ENCODE measurements around the gene SLC22A4.

The SLC22A4 gene

DNA sequence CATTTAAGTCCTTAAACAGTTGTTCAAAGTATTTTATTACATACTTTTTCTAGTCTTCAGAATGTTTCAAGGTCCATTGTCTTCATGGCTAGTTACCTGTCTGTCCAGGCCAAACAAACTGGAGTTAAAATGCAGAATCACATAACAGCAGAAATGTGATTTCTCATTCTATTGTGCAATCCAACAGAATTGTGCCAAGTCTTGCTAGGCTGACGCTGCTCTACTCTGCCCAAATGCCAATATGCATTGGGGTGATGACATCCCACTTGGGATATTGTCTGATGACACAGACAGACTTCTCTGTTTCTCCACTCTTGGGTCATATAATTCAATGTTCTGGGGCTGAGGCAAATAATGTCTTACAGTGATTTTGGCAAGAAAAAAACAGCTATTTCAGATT is 70.1 kb downstream of the SLC22A4 start:
- Histone ChIP-seq H3K27me3 (no peaks in the 10 kb centered on the region), H3K9me3 (no peaks in the 10 kb centered on the region), H3K27ac (peak overlapping the region; percentile 69 to 74), H3K36me3 (no peaks in the 10 kb centered on the region), H3K4me3 (no peak overlapping the region), H3K4me1 (peaks cover 0 to 45% (median 26%) of the 10 kb centered on the region in 4 donors)
- peak; percentile 62 to 75 for DNase-seq
- TF ChIP-seq, protein P1, sequence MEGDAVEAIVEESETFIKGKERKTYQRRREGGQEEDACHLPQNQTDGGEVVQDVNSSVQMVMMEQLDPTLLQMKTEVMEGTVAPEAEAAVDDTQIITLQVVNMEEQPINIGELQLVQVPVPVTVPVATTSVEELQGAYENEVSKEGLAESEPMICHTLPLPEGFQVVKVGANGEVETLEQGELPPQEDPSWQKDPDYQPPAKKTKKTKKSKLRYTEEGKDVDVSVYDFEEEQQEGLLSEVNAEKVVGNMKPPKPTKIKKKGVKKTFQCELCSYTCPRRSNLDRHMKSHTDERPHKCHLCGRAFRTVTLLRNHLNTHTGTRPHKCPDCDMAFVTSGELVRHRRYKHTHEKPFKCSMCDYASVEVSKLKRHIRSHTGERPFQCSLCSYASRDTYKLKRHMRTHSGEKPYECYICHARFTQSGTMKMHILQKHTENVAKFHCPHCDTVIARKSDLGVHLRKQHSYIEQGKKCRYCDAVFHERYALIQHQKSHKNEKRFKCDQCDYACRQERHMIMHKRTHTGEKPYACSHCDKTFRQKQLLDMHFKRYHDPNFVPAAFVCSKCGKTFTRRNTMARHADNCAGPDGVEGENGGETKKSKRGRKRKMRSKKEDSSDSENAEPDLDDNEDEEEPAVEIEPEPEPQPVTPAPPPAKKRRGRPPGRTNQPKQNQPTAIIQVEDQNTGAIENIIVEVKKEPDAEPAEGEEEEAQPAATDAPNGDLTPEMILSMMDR (IDR thresholded peaks at IDR 0.05): no peak
- intact Hi-C loops (cut with DNase I; ENCODE audit: low total_unique reads): no loop called here

DNA sequence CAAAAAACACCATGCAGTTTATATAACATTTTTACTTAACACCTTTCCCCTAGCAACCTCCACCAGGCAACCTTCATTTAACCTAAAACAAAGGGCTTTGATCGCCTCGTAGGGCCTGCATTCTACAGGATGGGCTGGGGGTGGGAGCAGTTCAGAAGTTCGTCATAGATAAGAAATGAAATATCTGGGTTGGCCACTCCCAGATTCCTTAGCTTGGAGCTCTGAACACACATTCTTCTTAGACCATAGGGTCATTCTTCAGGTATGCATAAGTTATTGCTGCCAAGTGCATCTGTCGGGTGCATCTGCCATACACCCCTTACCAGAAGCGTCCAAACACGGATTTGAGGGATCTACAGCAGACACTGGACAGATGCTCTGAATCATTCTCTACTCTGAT is 71.0 kb downstream of the SLC22A4 start:
- DNase-seq: no peak
- H3K4me1 ChIP-seq: peaks cover under 1 to 47% (median 26%) of the 10 kb centered on the region in 4 donors
- no peaks in the 10 kb centered on the region for H3K36me3 ChIP-seq
- no peaks in the 10 kb centered on the region for H3K27me3 ChIP-seq
- peak overlapping the region; percentile 65 to 74 for H3K27ac ChIP-seq
- TF ChIP-seq, protein P1 (IDR thresholded peaks at IDR 0.05): no peak
- intact Hi-C loops (cut with DNase I; ENCODE audit: low total_unique reads): no loop called here
- no peak overlapping the region for H3K4me3 ChIP-seq
- no peaks in the 10 kb centered on the region for H3K9me3 ChIP-seq

DNA sequence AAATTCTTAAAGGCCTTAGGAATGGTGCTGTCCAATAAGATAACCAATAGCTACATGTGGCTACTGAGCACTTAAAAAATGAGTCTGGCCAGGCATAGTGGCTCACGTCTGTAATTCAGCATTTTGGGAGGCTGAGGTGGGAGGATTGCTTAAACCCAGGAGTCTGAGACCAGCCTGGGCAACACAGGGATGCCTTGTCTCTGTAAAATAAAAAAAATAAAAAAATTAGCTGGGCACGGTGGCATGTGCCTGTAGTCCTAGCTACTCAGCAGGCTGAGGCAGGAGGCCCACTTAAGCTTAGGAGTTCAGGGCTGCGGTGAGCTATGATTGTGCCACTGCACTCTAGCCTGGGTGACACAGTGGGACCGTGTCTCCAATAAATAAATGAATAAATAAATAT is 74.0 kb downstream of the SLC22A4 start:
- peak overlapping the region in 1 of 2 donors; percentile 17 for H3K27ac ChIP-seq
- H3K4me3 ChIP-seq: no peak overlapping the region
- DNase-seq: no peak
- intact Hi-C loops (cut with DNase I; ENCODE audit: low total_unique reads): no loop called here
- peaks cover 3 to 65% (median 40%) of the 10 kb centered on the region in 4 donors for H3K4me1 ChIP-seq
- TF ChIP-seq, protein P1 (IDR thresholded peaks at IDR 0.05): no peak
- no peaks in the 10 kb centered on the region for H3K36me3 ChIP-seq
- H3K9me3 ChIP-seq: no peaks in the 10 kb centered on the region
- no peaks in the 10 kb centered on the region for H3K27me3 ChIP-seq

DNA sequence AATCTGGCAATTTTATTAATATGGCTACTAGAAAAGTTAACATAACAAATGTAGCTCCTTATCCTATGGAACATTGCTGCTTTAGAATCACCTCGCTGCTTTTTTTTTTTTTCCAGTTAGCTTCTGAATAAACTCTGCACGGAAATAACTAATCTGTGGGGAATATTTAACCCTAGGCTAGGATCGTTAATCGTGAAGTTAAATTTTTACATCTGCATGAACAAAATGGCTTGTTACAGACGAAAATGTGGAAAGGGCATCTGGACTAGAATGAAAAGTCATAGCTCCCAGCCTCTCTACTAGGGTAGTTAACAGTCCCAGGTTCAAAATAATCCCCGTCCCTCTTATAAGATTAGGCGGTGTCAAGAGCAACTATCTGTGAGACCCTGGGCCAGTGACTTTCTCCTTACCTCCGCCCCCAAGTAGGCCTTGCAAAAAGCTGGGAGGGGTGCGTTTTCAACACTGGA is 74.8 kb downstream of the SLC22A4 start:
- H3K36me3 ChIP-seq: no peaks in the 10 kb centered on the region
- DNase-seq: no peak
- H3K4me1 ChIP-seq: peaks cover 3 to 57% (median 32%) of the 10 kb centered on the region in 4 donors
- H3K9me3 ChIP-seq: no peaks in the 10 kb centered on the region
- no peaks in the 10 kb centered on the region for H3K27me3 ChIP-seq
- peak overlapping the region; percentile 65 to 71 for H3K4me3 ChIP-seq
- peak overlapping the region; percentile 79 to 88 for H3K27ac ChIP-seq
- TF ChIP-seq, protein P1 (IDR thresholded peaks at IDR 0.05): no peak
- intact Hi-C loops (cut with DNase I; ENCODE audit: low total_unique reads): no loop called here

DNA sequence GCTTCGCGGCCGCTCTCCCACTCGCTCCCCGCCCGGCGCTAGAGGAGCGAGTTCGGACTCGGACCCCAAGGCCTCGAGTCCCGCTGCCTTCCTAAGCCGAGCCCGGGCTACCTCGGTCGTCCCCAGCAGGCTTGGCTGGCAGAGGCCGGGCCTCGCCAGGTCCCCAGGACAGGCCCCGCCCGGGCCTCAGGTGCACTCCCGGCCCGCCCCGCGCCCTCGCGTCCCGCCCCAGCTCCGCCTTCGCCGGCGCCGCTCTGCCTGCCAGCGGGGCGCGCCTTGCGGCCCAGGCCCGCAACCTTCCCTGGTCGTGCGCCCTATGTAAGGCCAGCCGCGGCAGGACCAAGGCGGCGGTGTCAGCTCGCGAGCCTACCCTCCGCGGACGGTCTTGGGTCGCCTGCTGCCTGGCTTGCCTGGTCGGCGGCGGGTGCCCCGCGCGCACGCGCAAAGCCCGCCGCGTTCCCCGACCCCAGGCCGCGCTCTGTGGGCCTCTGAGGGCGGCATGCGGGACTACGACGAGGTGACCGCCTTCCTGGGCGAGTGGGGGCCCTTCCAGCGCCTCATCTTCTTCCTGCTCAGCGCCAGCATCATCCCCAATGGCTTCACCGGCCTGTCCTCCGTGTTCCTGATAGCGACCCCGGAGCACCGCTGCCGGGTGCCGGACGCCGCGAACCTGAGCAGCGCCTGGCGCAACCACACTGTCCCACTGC is 75.4 kb downstream of the SLC22A4 start, which contains the start of gene SLC22A5:
Gene SLC22A5, plus strand, starts transcription at position 237 of the 707 bp plus-strand sequence. Its CDS starts 263 bp downstream, at position 500.
- Histone ChIP-seq H3K27me3 (no peaks in the 10 kb centered on the region), H3K9me3 (no peaks in the 10 kb centered on the region), H3K4me3 (peak within 1 kb of the TSS; percentile 65 to 71), H3K27ac (peak within 1 kb of the TSS; percentile 79 to 88), H3K4me1 (peaks cover 3 to 51% (median 28%) of the 10 kb centered on the region in 4 donors), H3K36me3 (no peaks in the 10 kb centered on the region)
- DNase-seq: peak; percentile 45 to 82
- TF ChIP-seq, protein P1 (IDR thresholded peaks at IDR 0.05): no peak
- intact Hi-C loops (cut with DNase I; ENCODE audit: low total_unique reads): no loop called here

Data from tibial artery (tissue), 4 donors.